Endothelial cell of umbilical vein (primary cell): ENCODE results near the gene IGF2BP2. TPM values are rescaled to one million over a fixed set of nuclear protein-coding genes. Genes with fewer than 3 reads are reported as not detected.

Experiments
- BruUV-seq: library from RNA; stranded (reverse); fragments of 400-500 nt; replicated peaks from 2 replicates; lab custom pipeline; 2021; lab: Mats Ljungman, UMichigan
- CTCF ChIA-PET: fragments of 300-600, 350-600 bp; sonication (Branson Sonifier 250); formaldehyde crosslinking; loops from one replicate; lab custom pipeline; 2021; ENCODE audit warnings: antibody characterized with exemption, inconsistent platforms; lab: Charles Lee
- POLR2A ChIA-PET: fragments of 300-600, 350-600 bp; sonication (Branson Sonifier 250); formaldehyde crosslinking; loops from one replicate; lab custom pipeline; 2021; ENCODE audit warnings: antibody characterized with exemption, inconsistent platforms; lab: Charles Lee
- DNase-seq: peaks from one replicate; pipeline ENCODE4 v3.0.0-alpha.2; 2011; ENCODE audit warnings: low read depth, low spot score
- FAIRE-seq: peaks from 2 replicates; lab custom pipeline; 2011; peaks lifted over from hg19 to GRCh38; lab: Jason Lieb, UNC
- H2AFZ ChIP-seq: 2 replicates; pipeline ENCODE4 v1.6.0; 2012; ENCODE audit warnings: low read depth, low read length, control low read depth, inconsistent platforms
- H3K27ac ChIP-seq: 2 replicates; pipeline ENCODE4 v1.5.1; 2011; ENCODE audit warnings: low read depth, mild to moderate bottlenecking, control low read depth, low read length, moderate library complexity; ENCODE audit not compliant: insufficient read depth
- H3K27me3 ChIP-seq, 2 experiments: 2 replicates each; pipeline versions ENCODE4 v1.6.0 to v1.6.1; 2011; ENCODE audit warnings: low read length in 2 of 2, mixed read lengths in 1 of 2; ENCODE audit not compliant: control insufficient read depth in 2 of 2, insufficient read depth in 2 of 2
- H3K36me3 ChIP-seq, 2 experiments: 2 replicates in 1 of 2; 3 replicates in 1 of 2; pipeline ENCODE4 v1.5.1; 2011; ENCODE audit warnings: low read length in 2 of 2, mild to moderate bottlenecking in 1 of 2, moderate library complexity in 1 of 2; ENCODE audit not compliant: control insufficient read depth in 2 of 2, insufficient read depth in 2 of 2; ENCODE audit errors: extremely low read depth in 1 of 2
- H3K4me1 ChIP-seq: 3 replicates; pipeline ENCODE4 v1.5.1; 2011; ENCODE audit warnings: mild to moderate bottlenecking, low read length; ENCODE audit not compliant: control insufficient read depth, insufficient read depth; ENCODE audit errors: extremely low read depth
- H3K4me2 ChIP-seq: 2 replicates; pipeline ENCODE4 v1.6.1; 2011; ENCODE audit warnings: low read length, control low read depth, mixed read lengths; ENCODE audit not compliant: insufficient read depth
- H3K4me3 ChIP-seq, 3 experiments: fragments of 200-600 bp in 1 of 3; sonication (generic), shearing (Covaris generic) in 1 of 3; replicated peaks in 1 of 3; 2 replicates each; pipeline ENCODE4 v1.5.1; 2011 to 2016; ENCODE audit warnings: control low read depth in 3 of 3, low read length in 3 of 3, mild to moderate bottlenecking in 2 of 3, inconsistent platforms in 1 of 3, low read depth in 1 of 3, moderate library complexity in 1 of 3; ENCODE audit not compliant: insufficient read depth in 1 of 3
- H3K79me2 ChIP-seq: 2 replicates; pipeline ENCODE4 v1.6.0; 2012; ENCODE audit warnings: low read length, inconsistent platforms; ENCODE audit not compliant: control insufficient read depth, insufficient read depth
- H3K9ac ChIP-seq: replicated peaks from 2 replicates; pipeline ENCODE3; 2011; ENCODE audit warnings: low read length, control low read depth; ENCODE audit not compliant: insufficient read depth; ENCODE audit errors: extremely low read depth
- H3K9me1 ChIP-seq: replicated peaks from 3 replicates; pipeline ENCODE4 v1.6.0; 2011; ENCODE audit warnings: mild to moderate bottlenecking, low read length; ENCODE audit not compliant: control insufficient read depth, insufficient read depth; ENCODE audit errors: extremely low read depth
- H3K9me3 ChIP-seq: replicated peaks from 2 replicates; pipeline ENCODE4 v1.5.1; 2012; ENCODE audit warnings: low read length, inconsistent platforms; ENCODE audit not compliant: control insufficient read depth, insufficient read depth
- H4K20me1 ChIP-seq: replicated peaks from 2 replicates; pipeline ENCODE3; 2011; ENCODE audit warnings: mild to moderate bottlenecking, low read length; ENCODE audit not compliant: control insufficient read depth, insufficient read depth; ENCODE audit errors: extremely low read depth
- CTCF ChIP-seq, 2 donors: IDR thresholded peaks; 1 replicate in 1 of 2; 2 replicates in 1 of 2; pipeline ENCODE4 v1.5.1; 2011; ENCODE audit warnings: low read length in 2 of 2, mild to moderate bottlenecking in 2 of 2, moderate library complexity in 2 of 2, control low read depth in 1 of 2, inconsistent platforms in 1 of 2, low read depth in 1 of 2; ENCODE audit not compliant: insufficient read depth in 1 of 2; ENCODE audit errors: extremely low read depth in 1 of 2
- EZH2 ChIP-seq: IDR thresholded peaks from 2 replicates; pipeline ENCODE4 v1.6.1; 2012; ENCODE audit warnings: borderline replicate concordance, low read depth, mild to moderate bottlenecking, moderate library complexity, low read length, inconsistent platforms; ENCODE audit not compliant: severe bottlenecking
- FOS ChIP-seq: IDR thresholded peaks from 2 replicates; pipeline ENCODE4 v1.6.1; 2011; ENCODE audit warnings: mild to moderate bottlenecking, low read length, moderate library complexity, borderline replicate concordance; ENCODE audit not compliant: insufficient read depth
- GATA2 ChIP-seq: IDR thresholded peaks from 2 replicates; pipeline ENCODE4 v1.7.0; 2011; ENCODE audit warnings: low read depth, mild to moderate bottlenecking, moderate library complexity, mixed read lengths, low read length; ENCODE audit not compliant: insufficient read length, insufficient read depth
- JUN ChIP-seq: IDR thresholded peaks from 2 replicates; pipeline ENCODE4 v1.6.1; 2011; ENCODE audit warnings: borderline replicate concordance, low read depth; ENCODE audit not compliant: insufficient read length, insufficient read depth
- MAX ChIP-seq: IDR thresholded peaks from 2 replicates; pipeline ENCODE4 v1.6.1; 2011; ENCODE audit not compliant: insufficient read depth, insufficient read length
- MYC ChIP-seq: IDR thresholded peaks from one replicate; pipeline ENCODE4 v1.6.1; 2011; ENCODE audit warnings: mild to moderate bottlenecking, low read depth, low read length
- POLR2A ChIP-seq: IDR thresholded peaks from 2 replicates; pipeline ENCODE4 v1.6.1; 2012; ENCODE audit warnings: low read depth, mild to moderate bottlenecking, control low read depth, low read length
- POLR2AphosphoS5 ChIP-seq: IDR thresholded peaks from 2 replicates; pipeline ENCODE4 v1.6.1; 2012; ENCODE audit warnings: low read depth, mild to moderate bottlenecking, control low read depth, low read length, moderate library complexity; ENCODE audit not compliant: insufficient read depth
- dilution Hi-C: fragments of 300-500 bp; cut with MboI; formaldehyde crosslinking; loops from one replicate; pipeline ENCODE4 v1.15.0; 2019; ENCODE audit warnings: low sequenced_read_pairs; ENCODE audit not compliant: extremely low pct_ligation_motif_present
- intact Hi-C: fragments of 100-400 bp; cut with micrococcal nuclease; formaldehyde crosslinking; loops from one replicate; pipeline ENCODE4 v1.10.0; 2022
- microRNA-seq: library from miRNA; unstranded; fragments of <30 nt; microRNA quantifications from one replicate; pipeline ENCODE4 v1.2.0, GENCODE V29; 2021; ENCODE audit warnings: borderline number of aligned reads, borderline replicate concordance
- polyA plus RNA-seq, 4 experiments: library from polyadenylated mRNA; depleted of rRNA in 3 of 4; stranded (reverse) in 3 of 4; unstranded in 1 of 4; fragments of >200 nt; gene quantifications; 2 replicates each; pipeline versions ENCODE4 v1.2.1 to v1.2.3, GENCODE V29; 2011 to 2012; ENCODE audit warnings: missing spikeins in 1 of 4
- small RNA-seq: library from RNA; depleted of rRNA; stranded (forward); fragments of <200 nt; gene quantifications from one replicate; pipeline ENCODE3, GENCODE V24; 2012; ENCODE audit warnings: low replicate concordance, low read depth; ENCODE audit not compliant: insufficient read depth, insufficient read length
- total RNA-seq: library from RNA; stranded (reverse); gene quantifications from 2 replicates; pipeline ENCODE4 v1.2.3, GENCODE V29; 2021

Gene IGF2BP2
- total and polyA plus RNA-seq, 2 donors (not counting 3 experiments of a cell fraction or from before 2014, with no cell fraction given) = 10.7 to 130 TPM

DNA sequence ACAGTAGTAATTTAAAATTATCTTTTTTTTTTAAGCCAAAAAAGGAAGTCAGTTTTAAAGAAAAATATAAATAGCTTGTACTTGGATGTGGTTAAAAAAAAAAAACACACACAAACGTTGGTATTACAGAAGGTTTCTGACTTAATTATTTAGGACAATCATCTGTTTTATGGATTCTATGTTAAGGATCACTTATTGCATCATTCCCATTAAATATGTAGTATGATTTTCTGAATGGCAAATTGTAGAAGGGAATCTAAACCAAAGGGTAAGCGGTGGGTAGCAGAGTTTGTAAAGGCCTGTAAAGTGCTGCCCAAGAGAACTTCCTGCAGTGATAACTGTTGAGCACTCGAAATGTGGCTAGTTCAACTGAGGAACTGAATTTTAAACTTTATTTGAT, 230.8 kb downstream of the IGF2BP2 start:
- no peaks in the 10 kb centered on the region for H3K27me3 ChIP-seq
- no peak overlapping the region for H3K27ac ChIP-seq
- no peaks in the 10 kb centered on the region for H3K9me1 ChIP-seq
- BruUV-seq = no TSS peak
- TF ChIP-seq POLR2A (no peak), MYC (no peak), POLR2AphosphoS5 (no peak), MAX (no peak), CTCF (IDR thresholded peaks at IDR 0.05; ENCODE audit: extremely low read depth in 1 of 2, insufficient read depth in 1 of 2, low read depth in 1 of 2, low read length in 2 of 2) (no peak), GATA2 (no peak), EZH2 (no peak), JUN (no peak), FOS (no peak)
- no peaks in the 10 kb centered on the region for H4K20me1 ChIP-seq
- no peak overlapping the region for H3K4me2 ChIP-seq
- peaks cover 0 to 2% of the 10 kb centered on the region in 2 experiments for H3K36me3 ChIP-seq
- no peak overlapping the region for H3K9ac ChIP-seq
- H3K4me3 ChIP-seq = no peak overlapping the region
- peaks cover 5% of the 10 kb centered on the region for H3K79me2 ChIP-seq
- ChIA-PET POLR2A (no interaction called here), CTCF (no interaction called here)
- no peak for DNase-seq
- intact Hi-C loops = no loop called here
- no peak for FAIRE-seq
- no peaks in the 10 kb centered on the region for H3K9me3 ChIP-seq
- no peak overlapping the region for H2AFZ ChIP-seq
- no peaks in the 10 kb centered on the region for H3K4me1 ChIP-seq
- dilution Hi-C loops = no loop called here

Small RNA genes within 50 kb of the gene (microRNA-seq; reads per million reads assigned to microRNA genes)
- not detected for gene MIR548AQ

Small RNA genes within 50 kb of the gene (small RNA-seq; reads per million reads assigned to genes)
- gene AC133473.1 (not detected), gene MIR548AQ (not detected)

Other genes with a start within 250 kb of the IGF2BP2 start
- gene SENP2, start 238.7 kb downstream of the IGF2BP2 start, total RNA-seq = 38.9 and 40.4 TPM in 2 replicates
- gene SENP2, start 238.7 kb downstream of the IGF2BP2 start, polyA plus RNA-seq = 3.8 and 4.2 TPM in 2 replicates
- gene TRA2B, start 113.0 kb upstream of the IGF2BP2 start, total RNA-seq = 199 and 214 TPM in 2 replicates
- gene TRA2B, start 113.0 kb upstream of the IGF2BP2 start, polyA plus RNA-seq = 143 and 173 TPM in 2 replicates